ENCODE results near the gene TRIM27.

Gene TRIM27

GRCh38 chr6:28897369-28897745 lies 26.4 kb downstream of the TRIM27 start:
- TF ChIP-seq, protein P1, sequence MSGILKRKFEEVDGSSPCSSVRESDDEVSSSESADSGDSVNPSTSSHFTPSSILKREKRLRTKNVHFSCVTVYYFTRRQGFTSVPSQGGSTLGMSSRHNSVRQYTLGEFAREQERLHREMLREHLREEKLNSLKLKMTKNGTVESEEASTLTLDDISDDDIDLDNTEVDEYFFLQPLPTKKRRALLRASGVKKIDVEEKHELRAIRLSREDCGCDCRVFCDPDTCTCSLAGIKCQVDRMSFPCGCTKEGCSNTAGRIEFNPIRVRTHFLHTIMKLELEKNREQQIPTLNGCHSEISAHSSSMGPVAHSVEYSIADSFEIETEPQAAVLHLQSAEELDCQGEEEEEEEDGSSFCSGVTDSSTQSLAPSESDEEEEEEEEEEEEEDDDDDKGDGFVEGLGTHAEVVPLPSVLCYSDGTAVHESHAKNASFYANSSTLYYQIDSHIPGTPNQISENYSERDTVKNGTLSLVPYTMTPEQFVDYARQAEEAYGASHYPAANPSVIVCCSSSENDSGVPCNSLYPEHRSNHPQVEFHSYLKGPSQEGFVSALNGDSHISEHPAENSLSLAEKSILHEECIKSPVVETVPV (CRISPR knock-in tag; IDR thresholded peaks at IDR 0.05), result no peak
- TF ChIP-seq ZC3H10 (CRISPR knock-in tag; IDR thresholded peaks at IDR 0.05) (no peak), CSDC2 (CRISPR knock-in tag; IDR thresholded peaks at IDR 0.05) (no peak), SNAI2 (CRISPR knock-in tag; IDR thresholded peaks at IDR 0.05) (no peak), ZFP3 (CRISPR knock-in tag; IDR thresholded peaks at IDR 0.05) (no peak), PPARA (CRISPR knock-in tag; IDR thresholded peaks at IDR 0.05; ENCODE audit: borderline replicate concordance) (no peak), ARNTL (CRISPR knock-in tag; IDR thresholded peaks at IDR 0.05; ENCODE audit: borderline replicate concordance, low read depth) (no peak), OSR1 (CRISPR knock-in tag; IDR thresholded peaks at IDR 0.05) (no peak), ISL1 (CRISPR knock-in tag; IDR thresholded peaks at IDR 0.05) (no peak)
- ATAC-seq, result no peak

GRCh38 chr6:28896505-28897368 lies 27.0 kb downstream of the TRIM27 start:
- peak; percentile 66 for ATAC-seq
- TF ChIP-seq, protein P1 (CRISPR knock-in tag; IDR thresholded peaks at IDR 0.05), result peak; percentile 49; the same call in 1 of the 2 replicates
- TF ChIP-seq BACH2 (CRISPR knock-in tag; IDR thresholded peaks at IDR 0.05; ENCODE audit: borderline replicate concordance), result no peak

DNA sequence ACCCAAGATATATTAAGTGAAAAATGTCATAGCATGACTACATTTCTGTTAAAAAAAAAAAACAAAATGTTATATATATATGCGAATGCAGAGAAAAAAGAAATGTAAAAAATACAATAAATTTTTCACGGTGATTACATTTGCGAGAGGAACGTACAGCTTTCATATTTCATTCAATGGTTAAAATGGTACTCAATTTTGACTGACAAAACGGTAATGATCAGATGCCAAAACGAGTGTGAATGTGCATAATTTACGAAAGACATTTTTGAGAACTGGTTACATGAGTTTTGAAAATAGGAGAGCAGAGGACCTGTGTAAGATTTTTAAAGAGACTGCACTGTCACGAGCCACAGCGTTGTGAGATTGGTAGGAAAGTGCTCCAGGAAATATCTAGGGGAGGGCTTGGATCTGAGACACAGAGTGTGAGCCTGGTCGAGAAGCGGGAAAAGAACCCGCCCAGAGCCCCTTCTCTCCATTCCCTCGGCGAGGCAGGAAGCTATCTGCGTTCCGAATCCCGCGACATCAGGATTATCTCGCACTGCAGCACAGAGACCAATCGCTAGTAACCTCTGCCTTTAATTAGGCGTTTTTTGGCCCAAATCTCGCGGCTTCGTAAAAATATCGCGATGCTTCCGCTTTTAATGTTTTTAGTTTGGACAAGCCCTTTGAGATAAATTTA lies 28.5 kb downstream of the TRIM27 start:
- no peak for TF ChIP-seq ZNF565 (CRISPR knock-in tag; conservative IDR thresholded peaks at IDR 0.05; ENCODE audit: low read depth)
- no peak for TF ChIP-seq GLIS3 (CRISPR knock-in tag; IDR thresholded peaks at IDR 0.05)
- no peak for TF ChIP-seq TOX (CRISPR knock-in tag; IDR thresholded peaks at IDR 0.05; ENCODE audit: borderline replicate concordance)
- TF ChIP-seq OSR1 (CRISPR knock-in tag; IDR thresholded peaks at IDR 0.05), result no peak
- TF ChIP-seq, protein P1 (CRISPR knock-in tag; IDR thresholded peaks at IDR 0.05), result no peak
- no peak for TF ChIP-seq ESRRG (CRISPR knock-in tag; IDR thresholded peaks at IDR 0.05)
- no peak for TF ChIP-seq ZC3H10 (CRISPR knock-in tag; IDR thresholded peaks at IDR 0.05)
- TF ChIP-seq ZNF8 (CRISPR knock-in tag; IDR thresholded peaks at IDR 0.05), result no peak
- TF ChIP-seq BACH2 (CRISPR knock-in tag; IDR thresholded peaks at IDR 0.05; ENCODE audit: borderline replicate concordance), result no peak
- TF ChIP-seq, protein P2, sequence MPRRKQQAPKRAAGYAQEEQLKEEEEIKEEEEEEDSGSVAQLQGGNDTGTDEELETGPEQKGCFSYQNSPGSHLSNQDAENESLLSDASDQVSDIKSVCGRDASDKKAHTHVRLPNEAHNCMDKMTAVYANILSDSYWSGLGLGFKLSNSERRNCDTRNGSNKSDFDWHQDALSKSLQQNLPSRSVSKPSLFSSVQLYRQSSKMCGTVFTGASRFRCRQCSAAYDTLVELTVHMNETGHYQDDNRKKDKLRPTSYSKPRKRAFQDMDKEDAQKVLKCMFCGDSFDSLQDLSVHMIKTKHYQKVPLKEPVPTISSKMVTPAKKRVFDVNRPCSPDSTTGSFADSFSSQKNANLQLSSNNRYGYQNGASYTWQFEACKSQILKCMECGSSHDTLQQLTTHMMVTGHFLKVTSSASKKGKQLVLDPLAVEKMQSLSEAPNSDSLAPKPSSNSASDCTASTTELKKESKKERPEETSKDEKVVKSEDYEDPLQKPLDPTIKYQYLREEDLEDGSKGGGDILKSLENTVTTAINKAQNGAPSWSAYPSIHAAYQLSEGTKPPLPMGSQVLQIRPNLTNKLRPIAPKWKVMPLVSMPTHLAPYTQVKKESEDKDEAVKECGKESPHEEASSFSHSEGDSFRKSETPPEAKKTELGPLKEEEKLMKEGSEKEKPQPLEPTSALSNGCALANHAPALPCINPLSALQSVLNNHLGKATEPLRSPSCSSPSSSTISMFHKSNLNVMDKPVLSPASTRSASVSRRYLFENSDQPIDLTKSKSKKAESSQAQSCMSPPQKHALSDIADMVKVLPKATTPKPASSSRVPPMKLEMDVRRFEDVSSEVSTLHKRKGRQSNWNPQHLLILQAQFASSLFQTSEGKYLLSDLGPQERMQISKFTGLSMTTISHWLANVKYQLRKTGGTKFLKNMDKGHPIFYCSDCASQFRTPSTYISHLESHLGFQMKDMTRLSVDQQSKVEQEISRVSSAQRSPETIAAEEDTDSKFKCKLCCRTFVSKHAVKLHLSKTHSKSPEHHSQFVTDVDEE (CRISPR knock-in tag; IDR thresholded peaks at IDR 0.05), result no peak
- no peak for TF ChIP-seq ARNTL (CRISPR knock-in tag; IDR thresholded peaks at IDR 0.05; ENCODE audit: borderline replicate concordance, low read depth)
- TF ChIP-seq RARB (CRISPR knock-in tag; IDR thresholded peaks at IDR 0.05), result no peak
- no peak for TF ChIP-seq CSDC2 (CRISPR knock-in tag; IDR thresholded peaks at IDR 0.05)
- no peak for TF ChIP-seq ZNF70 (CRISPR knock-in tag; IDR thresholded peaks at IDR 0.05)
- TF ChIP-seq SNAI2 (CRISPR knock-in tag; IDR thresholded peaks at IDR 0.05), result no peak
- TF ChIP-seq, protein P3, sequence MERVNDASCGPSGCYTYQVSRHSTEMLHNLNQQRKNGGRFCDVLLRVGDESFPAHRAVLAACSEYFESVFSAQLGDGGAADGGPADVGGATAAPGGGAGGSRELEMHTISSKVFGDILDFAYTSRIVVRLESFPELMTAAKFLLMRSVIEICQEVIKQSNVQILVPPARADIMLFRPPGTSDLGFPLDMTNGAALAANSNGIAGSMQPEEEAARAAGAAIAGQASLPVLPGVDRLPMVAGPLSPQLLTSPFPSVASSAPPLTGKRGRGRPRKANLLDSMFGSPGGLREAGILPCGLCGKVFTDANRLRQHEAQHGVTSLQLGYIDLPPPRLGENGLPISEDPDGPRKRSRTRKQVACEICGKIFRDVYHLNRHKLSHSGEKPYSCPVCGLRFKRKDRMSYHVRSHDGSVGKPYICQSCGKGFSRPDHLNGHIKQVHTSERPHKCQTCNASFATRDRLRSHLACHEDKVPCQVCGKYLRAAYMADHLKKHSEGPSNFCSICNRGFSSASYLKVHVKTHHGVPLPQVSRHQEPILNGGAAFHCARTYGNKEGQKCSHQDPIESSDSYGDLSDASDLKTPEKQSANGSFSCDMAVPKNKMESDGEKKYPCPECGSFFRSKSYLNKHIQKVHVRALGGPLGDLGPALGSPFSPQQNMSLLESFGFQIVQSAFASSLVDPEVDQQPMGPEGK (CRISPR knock-in tag; IDR thresholded peaks at IDR 0.05; ENCODE audit: borderline replicate concordance), result no peak
- peak; percentile 89 for ATAC-seq
